DND-41 (cell line): Measurements from ENCODE around the gene HM13.

ENCODE experiments used
- ATAC-seq: fragments of 200-7000 bp; cut with Tn5 transposase; 3 replicates; pipeline ENCODE4 v1.9.1; 2021; ENCODE audit warnings: low read depth; ENCODE audit not compliant: insufficient read depth
- DNase-seq: peaks from one replicate; pipeline ENCODE4 v3.0.0-alpha.2; 2020
- H2AFZ ChIP-seq: 2 replicates; pipeline ENCODE4 v1.6.0; 2012; ENCODE audit warnings: low read depth, low read length
- H3K27ac ChIP-seq: 2 replicates; pipeline ENCODE4 v1.5.1; 2012; ENCODE audit warnings: low read length, inconsistent platforms
- H3K27me3 ChIP-seq: fragments of 200-600 bp; sonication (generic); 2 replicates; pipeline ENCODE4 v1.6.0; 2012; ENCODE audit warnings: low read length, mild to moderate bottlenecking, inconsistent platforms; ENCODE audit not compliant: insufficient read depth, poor library complexity
- H3K36me3 ChIP-seq: 2 replicates; pipeline ENCODE4 v1.5.1; 2012; ENCODE audit warnings: low read length, inconsistent platforms; ENCODE audit not compliant: insufficient read depth
- H3K4me1 ChIP-seq: 2 replicates; pipeline ENCODE4 v1.5.1; 2012; ENCODE audit warnings: mild to moderate bottlenecking, low read length; ENCODE audit not compliant: insufficient read depth
- H3K4me2 ChIP-seq: 2 replicates; pipeline ENCODE4 v1.6.0; 2012; ENCODE audit warnings: mild to moderate bottlenecking, moderate library complexity, low read length, inconsistent platforms; ENCODE audit not compliant: insufficient read depth
- H3K4me3 ChIP-seq, 2 experiments: fragments of 200-600 bp in 1 of 2; shearing (Covaris generic) in 1 of 2; 2 replicates each; pipeline ENCODE4 v1.5.1; 2012 to 2016; ENCODE audit warnings: inconsistent platforms in 2 of 2, low read length in 2 of 2, mild to moderate bottlenecking in 2 of 2, low read depth in 1 of 2, moderate library complexity in 1 of 2
- H3K79me2 ChIP-seq: 2 replicates; pipeline ENCODE4 v1.6.0; 2012; ENCODE audit warnings: low read length, inconsistent platforms; ENCODE audit not compliant: insufficient read depth
- H3K9ac ChIP-seq: 2 replicates; pipeline ENCODE4 v1.6.0; 2012; ENCODE audit warnings: low read depth, mild to moderate bottlenecking, inconsistent platforms, low read length, moderate library complexity
- H3K9me3 ChIP-seq: 2 replicates; pipeline ENCODE4 v1.5.1; 2012; ENCODE audit warnings: low read length, moderate library complexity, mild to moderate bottlenecking, inconsistent platforms; ENCODE audit not compliant: insufficient read depth, severe bottlenecking
- H4K20me1 ChIP-seq: 2 replicates; pipeline ENCODE4 v1.6.0; 2012; ENCODE audit warnings: low read length; ENCODE audit not compliant: insufficient read depth
- EZH2 ChIP-seq: IDR thresholded peaks from 3 replicates; pipeline ENCODE4 v1.6.1; 2012; ENCODE audit warnings: borderline replicate concordance, low read depth, mild to moderate bottlenecking, moderate library complexity, low read length, inconsistent platforms; ENCODE audit not compliant: severe bottlenecking
- TF ChIP-seq, protein P1 (sequence below): IDR thresholded peaks from 2 replicates; pipeline ENCODE4 v1.5.1; 2012; ENCODE audit warnings: borderline replicate concordance, low read length, moderate library complexity, mild to moderate bottlenecking; ENCODE audit not compliant: poor library complexity, severe bottlenecking; ENCODE audit errors: extremely low read depth

HM13 gene

DNA sequence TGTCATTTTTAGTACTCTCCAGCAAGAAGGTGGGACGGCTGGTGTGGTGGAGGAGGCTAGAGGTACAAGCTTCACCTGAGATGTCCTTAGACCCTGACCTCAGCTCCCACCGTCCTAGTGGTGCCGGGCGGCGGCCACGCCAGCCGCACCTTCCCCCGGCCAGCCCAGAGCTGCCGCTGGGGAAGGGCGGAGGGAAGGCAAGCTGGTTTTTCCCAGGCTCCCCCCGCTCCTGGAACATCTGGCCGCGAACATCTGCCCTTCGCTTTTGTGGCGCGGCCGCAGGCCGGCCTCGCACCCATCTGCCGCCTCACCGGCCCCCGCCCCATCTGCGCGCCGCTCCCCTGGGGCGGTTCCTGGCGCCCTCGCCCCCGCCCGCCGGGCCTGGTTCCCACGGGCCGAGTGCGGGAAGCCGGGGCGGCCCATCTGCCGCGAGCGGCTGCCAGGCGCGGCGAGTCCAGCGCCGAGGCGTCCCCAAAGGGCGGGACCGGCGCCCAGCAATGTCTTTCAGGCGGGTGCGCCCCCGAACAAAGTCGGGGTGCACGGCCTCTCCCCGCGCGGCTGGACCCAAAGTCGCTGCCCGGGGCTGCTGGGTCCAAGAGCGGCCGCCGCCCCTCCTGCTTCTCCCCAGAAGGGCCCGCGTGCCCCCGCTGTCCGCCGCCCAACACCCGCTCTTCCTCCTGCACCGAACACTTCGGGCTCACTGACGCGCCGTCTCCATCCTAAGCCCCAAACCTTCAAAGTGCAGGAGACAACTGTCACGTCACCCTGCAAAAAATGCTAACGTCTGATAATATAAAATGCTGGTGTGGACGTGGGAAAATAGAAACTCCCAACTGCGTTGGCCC, 73.5 kb downstream of the HM13 start:
- no peak overlapping the region for H3K4me3 ChIP-seq
- no peaks in the 10 kb centered on the region for H3K36me3 ChIP-seq
- peak; percentile 55 for ATAC-seq
- H3K27me3 ChIP-seq = no peaks in the 10 kb centered on the region
- no peak overlapping the region for H3K27ac ChIP-seq
- DNase-seq = no peak
- no peak overlapping the region for H3K4me2 ChIP-seq
- no peak overlapping the region for H3K9ac ChIP-seq
- no peaks in the 10 kb centered on the region for H3K79me2 ChIP-seq
- H4K20me1 ChIP-seq = no peaks in the 10 kb centered on the region
- H3K9me3 ChIP-seq = no peaks in the 10 kb centered on the region
- TF ChIP-seq, protein P1, sequence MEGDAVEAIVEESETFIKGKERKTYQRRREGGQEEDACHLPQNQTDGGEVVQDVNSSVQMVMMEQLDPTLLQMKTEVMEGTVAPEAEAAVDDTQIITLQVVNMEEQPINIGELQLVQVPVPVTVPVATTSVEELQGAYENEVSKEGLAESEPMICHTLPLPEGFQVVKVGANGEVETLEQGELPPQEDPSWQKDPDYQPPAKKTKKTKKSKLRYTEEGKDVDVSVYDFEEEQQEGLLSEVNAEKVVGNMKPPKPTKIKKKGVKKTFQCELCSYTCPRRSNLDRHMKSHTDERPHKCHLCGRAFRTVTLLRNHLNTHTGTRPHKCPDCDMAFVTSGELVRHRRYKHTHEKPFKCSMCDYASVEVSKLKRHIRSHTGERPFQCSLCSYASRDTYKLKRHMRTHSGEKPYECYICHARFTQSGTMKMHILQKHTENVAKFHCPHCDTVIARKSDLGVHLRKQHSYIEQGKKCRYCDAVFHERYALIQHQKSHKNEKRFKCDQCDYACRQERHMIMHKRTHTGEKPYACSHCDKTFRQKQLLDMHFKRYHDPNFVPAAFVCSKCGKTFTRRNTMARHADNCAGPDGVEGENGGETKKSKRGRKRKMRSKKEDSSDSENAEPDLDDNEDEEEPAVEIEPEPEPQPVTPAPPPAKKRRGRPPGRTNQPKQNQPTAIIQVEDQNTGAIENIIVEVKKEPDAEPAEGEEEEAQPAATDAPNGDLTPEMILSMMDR = no peak
- no peak for TF ChIP-seq EZH2
- no peak overlapping the region for H2AFZ ChIP-seq
- no peaks in the 10 kb centered on the region for H3K4me1 ChIP-seq

- Histone ChIP-seq H3K36me3 (no peaks in the 10 kb centered on the region), H3K27me3 (no peaks in the 10 kb centered on the region), H3K79me2 (no peaks in the 10 kb centered on the region), H3K9me3 (no peaks in the 10 kb centered on the region), H3K4me2 (no peak overlapping the region), H3K27ac (no peak overlapping the region), H3K9ac (no peak overlapping the region), H2AFZ (no peak overlapping the region), H4K20me1 (no peaks in the 10 kb centered on the region), H3K4me3 (no peak overlapping the region), H3K4me1 (no peaks in the 10 kb centered on the region)
- ATAC-seq (no peak), DNase-seq (no peak)
- TF ChIP-seq, protein P1 = no peak
- no peak for TF ChIP-seq EZH2
These were observed 76.5 kb downstream of the HM13 start for GRCh38 chr20:31590717-31591225.

- TF ChIP-seq EZH2 = no peak
- TF ChIP-seq, protein P1 = peak; percentile 19
- H3K4me3 ChIP-seq = no peak overlapping the region
- ATAC-seq (peak; percentile 77), DNase-seq (peak; percentile 46)
- 0 out of 2 replicates have a peak overlapping the region, but pooled peaks have one; percentile 39 for H3K27ac ChIP-seq
- H3K9ac ChIP-seq = no peak overlapping the region
- no peak overlapping the region for H2AFZ ChIP-seq
- no peaks in the 10 kb centered on the region for H3K79me2 ChIP-seq
- no peak overlapping the region for H3K4me2 ChIP-seq
- no peaks in the 10 kb centered on the region for H3K27me3 ChIP-seq
- no peaks in the 10 kb centered on the region for H3K4me1 ChIP-seq
- H4K20me1 ChIP-seq = no peaks in the 10 kb centered on the region
- H3K9me3 ChIP-seq = no peaks in the 10 kb centered on the region
- H3K36me3 ChIP-seq = no peaks in the 10 kb centered on the region
These were observed 79.2 kb downstream of the HM13 start for GRCh38 chr20:31593221-31594001.
